Uterus (tissue), 2 donors: ENCODE results near the gene HOATZ.

Source experiments
- POLR2A ChIP-seq, 2 donors: fragments of 450-650 bp; IDR thresholded peaks; one replicate each; pipeline ENCODE4 v1.6.1; 2016; ENCODE audit warnings: antibody characterized with exemption in 2 of 2, mild to moderate bottlenecking in 1 of 2, moderate library complexity in 1 of 2
- TF ChIP-seq, protein P1 (sequence below), 4 experiments: fragments of 200-600 bp in 2 of 4; fragments of 450-650 bp in 2 of 4; sonication (generic) in 2 of 4; IDR thresholded peaks; one replicate each; pipeline ENCODE4 v1.5.1; 2016 to 2019; ENCODE audit warnings: antibody characterized with exemption in 4 of 4, mild to moderate bottlenecking in 2 of 4, moderate library complexity in 1 of 4

DNA sequence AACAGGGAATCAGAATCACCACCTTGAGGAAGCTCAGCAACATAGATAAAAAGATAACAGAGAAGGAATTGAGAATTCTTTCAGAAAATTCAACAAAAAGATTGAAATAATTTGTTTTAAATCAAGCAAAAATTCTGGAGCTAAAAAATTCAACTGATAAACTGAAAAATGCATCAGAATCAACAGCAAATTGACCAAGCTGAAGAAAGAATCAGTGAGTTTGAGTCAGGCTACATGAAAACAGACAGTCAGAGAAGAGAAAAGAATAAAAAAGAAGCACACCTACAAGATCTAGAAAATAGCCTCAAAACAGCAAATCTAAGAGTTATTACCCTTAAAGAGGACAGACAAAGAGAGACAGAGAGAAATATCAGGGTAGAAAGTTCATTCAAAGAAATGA lies 31.1 kb upstream of the HOATZ start:
- TF ChIP-seq, protein P1, sequence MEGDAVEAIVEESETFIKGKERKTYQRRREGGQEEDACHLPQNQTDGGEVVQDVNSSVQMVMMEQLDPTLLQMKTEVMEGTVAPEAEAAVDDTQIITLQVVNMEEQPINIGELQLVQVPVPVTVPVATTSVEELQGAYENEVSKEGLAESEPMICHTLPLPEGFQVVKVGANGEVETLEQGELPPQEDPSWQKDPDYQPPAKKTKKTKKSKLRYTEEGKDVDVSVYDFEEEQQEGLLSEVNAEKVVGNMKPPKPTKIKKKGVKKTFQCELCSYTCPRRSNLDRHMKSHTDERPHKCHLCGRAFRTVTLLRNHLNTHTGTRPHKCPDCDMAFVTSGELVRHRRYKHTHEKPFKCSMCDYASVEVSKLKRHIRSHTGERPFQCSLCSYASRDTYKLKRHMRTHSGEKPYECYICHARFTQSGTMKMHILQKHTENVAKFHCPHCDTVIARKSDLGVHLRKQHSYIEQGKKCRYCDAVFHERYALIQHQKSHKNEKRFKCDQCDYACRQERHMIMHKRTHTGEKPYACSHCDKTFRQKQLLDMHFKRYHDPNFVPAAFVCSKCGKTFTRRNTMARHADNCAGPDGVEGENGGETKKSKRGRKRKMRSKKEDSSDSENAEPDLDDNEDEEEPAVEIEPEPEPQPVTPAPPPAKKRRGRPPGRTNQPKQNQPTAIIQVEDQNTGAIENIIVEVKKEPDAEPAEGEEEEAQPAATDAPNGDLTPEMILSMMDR (IDR thresholded peaks at IDR 0.05) = no peak
- TF ChIP-seq POLR2A (IDR thresholded peaks at IDR 0.05) = no peak
